Measurements from ENCODE around the gene D2HGDH.

DNA sequence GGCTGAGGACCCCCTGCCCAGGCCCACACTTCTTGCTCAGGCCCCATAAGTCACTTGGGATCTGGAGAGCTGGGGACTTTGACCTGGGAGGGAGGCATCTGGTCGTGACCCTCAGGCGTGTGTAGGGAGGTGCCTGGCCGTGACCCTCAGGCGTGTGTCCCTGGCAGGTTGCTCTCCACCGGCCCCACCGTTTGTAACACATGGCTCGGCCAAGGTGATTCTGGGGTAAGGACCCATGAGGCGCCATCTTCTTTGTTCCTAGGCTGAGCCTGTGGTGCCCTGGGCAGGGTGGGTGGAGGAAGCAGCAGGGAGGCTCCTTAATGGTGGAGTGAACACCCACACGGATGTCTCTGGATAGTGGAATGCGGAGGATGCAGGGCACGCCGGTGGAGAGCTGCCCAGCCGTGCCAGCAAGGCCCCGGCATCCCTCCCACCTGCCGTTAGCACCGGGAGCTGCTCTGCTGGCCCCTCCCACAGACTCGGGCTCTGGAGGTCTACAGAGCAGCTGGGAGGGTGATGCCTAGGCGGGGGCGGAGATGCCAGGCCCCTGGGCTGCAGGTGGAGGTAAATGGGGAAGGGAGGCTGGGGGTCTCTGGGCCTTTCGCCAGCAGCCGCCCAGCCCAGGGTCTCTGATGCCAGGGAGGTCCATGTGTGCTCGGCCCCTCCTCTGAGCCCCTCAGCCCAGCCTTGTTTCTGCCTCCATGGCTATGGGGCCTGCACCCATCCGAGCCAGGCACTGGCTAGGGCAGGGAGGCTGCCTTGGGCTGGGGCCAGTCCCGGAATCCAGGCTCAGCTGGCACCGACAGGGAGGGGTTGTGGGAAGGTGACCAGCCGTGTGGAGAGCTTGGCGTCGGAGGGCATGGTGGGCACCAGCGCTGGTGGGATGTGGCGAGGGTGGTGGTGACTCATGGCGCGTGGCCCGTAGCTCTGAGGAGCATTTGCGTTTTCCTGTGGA is 41.1 kb downstream of the D2HGDH start:
- TF ChIP-seq EZH2 (IDR thresholded peaks at IDR 0.05; ENCODE audit: insufficient read depth, poor library complexity, severe bottlenecking) (no peak), EZH2phosphoT487 (IDR thresholded peaks at IDR 0.05; ENCODE audit: insufficient read depth, low read depth) (no peak)

Measured in GM23248 (cell line).